Measurements from ENCODE around the gene NOMO2.
"Not testable (repeated sequence)": the region's sequence is repeated elsewhere in the genome, so short reads cannot be mapped to it uniquely, and the experiment has no call there.

The NOMO2 gene

DNA sequence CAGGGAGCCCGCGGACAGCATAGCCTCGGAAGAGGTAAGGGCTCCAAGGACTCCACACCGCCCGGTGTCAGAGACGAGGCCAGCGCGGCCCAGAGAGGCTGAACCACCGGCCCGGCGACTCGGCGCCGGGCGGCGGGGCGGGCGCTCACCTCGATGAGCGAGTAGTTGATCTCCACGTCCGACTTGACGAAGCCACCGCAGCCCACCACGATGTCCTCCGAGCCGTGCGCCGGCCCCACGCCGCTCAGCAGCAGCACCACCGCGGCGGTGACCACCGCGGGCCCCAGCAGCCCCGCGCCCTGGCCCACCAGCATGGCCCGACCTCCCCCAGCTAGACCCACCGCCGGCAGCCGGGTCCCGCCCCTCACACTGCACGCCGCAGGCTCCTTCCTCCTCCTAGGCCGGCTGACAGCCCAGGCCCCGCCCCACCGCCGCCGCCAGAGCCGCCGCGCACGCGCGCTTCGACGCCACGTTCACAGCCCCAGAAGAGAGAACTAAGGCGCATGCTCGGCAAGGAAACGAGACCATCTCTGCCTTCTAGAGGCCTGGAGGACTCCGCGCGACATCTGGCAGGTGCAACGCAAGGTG, at the start of gene NOMO2:
NOMO2 (minus strand) TSS at position 371 of the 588 bp plus-strand sequence; CDS start at position 314, 57 bp downstream.
- DNase-seq (ENCODE audit: low spot score); in situ Hi-C loops (cut with MboI; ENCODE audit: low pct_unique_long_range_greater_than_20kb, low sequenced_read_pairs, unreplicated experiment): not testable (repeated sequence)

DNA sequence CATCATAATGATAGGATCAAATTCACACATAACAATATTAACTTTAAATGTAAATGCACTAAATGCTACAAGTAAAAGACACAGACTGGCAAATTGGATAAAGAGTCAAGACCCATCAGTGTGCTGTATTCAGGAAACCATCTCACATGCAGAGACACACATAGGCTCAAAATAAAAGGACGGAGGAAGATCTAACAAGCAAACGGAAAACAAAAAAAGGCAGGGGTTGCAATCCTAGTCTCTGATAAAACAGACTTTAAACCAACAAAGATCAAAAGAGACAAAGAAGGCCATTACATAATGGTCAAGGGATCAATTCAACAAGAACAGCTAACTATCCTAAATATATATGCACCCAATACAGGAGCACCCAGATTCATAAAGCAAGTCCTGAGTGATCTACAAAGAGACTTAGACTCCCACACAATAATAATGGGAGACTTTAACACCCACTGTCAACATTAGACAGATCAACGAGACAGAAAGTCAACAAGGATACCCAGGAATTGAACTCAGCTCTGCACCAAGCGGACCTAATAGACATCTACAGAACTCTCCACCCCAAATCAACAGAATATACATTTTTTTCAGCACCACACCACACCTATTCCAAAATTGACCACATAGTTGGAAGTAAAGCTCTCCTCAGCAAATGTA, 48.4 kb upstream of the NOMO2 start:
- DNase-seq (ENCODE audit: low spot score); in situ Hi-C loops (cut with MboI; ENCODE audit: low pct_unique_long_range_greater_than_20kb, low sequenced_read_pairs, unreplicated experiment): not testable (repeated sequence)

- in situ Hi-C loops (cut with MboI; ENCODE audit: low pct_unique_long_range_greater_than_20kb, low sequenced_read_pairs, unreplicated experiment) = not testable (repeated sequence)
These were observed 46.4 kb upstream of the NOMO2 start for GRCh38 chr16:18608271-18608670.

GRCh38 chr16:18603572-18604246, 41.8 kb upstream of the NOMO2 start:
- DNase-seq (ENCODE audit: low spot score); in situ Hi-C loops (cut with MboI; ENCODE audit: low pct_unique_long_range_greater_than_20kb, low sequenced_read_pairs, unreplicated experiment): not testable (repeated sequence)

More at GRCh38 chr16:18608271-18608670, 46.4 kb upstream of the NOMO2 start:
- DNase-seq (ENCODE audit: low spot score) = not testable (repeated sequence)

- DNase-seq (ENCODE audit: low spot score); in situ Hi-C loops (cut with MboI; ENCODE audit: low pct_unique_long_range_greater_than_20kb, low sequenced_read_pairs, unreplicated experiment): not testable (repeated sequence)
These were observed 36.7 kb upstream of the NOMO2 start for GRCh38 chr16:18598582-18598981.

DNA sequence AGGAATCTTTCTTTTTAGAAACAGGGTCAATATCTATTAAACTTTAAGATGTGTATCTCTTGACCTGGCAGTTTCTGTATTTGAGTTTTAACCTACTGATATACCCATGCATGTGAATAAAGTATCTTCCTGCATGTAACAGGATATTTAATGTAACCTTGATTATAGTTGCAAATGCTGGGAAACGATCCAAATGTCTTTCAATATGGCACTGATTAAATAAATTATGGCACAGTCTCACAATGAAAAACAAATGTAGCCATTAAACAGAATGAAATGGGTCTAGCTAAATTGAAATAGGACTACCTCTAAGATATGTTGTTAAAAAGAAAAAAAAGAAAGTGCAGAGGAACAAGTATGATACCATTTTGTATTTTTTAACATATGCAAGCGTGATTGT, 35.8 kb upstream of the NOMO2 start:
- in situ Hi-C loops (cut with MboI; ENCODE audit: low pct_unique_long_range_greater_than_20kb, low sequenced_read_pairs, unreplicated experiment); DNase-seq (ENCODE audit: low spot score): not testable (repeated sequence)

- in situ Hi-C loops (cut with MboI; ENCODE audit: low pct_unique_long_range_greater_than_20kb, low sequenced_read_pairs, unreplicated experiment) = not testable (repeated sequence)
These were observed 35.4 kb upstream of the NOMO2 start for GRCh38 chr16:18597319-18597718.

DNA sequence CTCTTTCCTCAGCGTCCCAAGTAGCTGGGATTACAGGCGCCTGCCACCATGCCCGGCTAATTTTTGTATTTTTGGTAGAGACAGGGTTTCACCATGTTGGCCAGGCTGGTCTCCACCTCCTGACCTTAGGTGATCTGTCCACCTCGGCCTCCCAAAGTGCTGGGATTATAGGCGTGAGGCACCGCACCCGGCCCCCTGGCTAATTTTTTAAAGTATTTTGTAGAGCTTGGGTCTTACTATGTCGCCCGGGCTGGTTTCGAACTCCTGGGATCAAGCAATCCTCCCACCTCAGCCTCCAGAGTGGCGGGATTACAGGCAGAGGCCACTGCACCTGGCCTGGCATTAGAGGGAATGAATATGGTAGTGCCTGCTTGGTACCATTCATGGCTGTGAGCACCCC, 33.9 kb upstream of the NOMO2 start:
- in situ Hi-C loops (cut with MboI; ENCODE audit: low pct_unique_long_range_greater_than_20kb, low sequenced_read_pairs, unreplicated experiment); DNase-seq (ENCODE audit: low spot score): not testable (repeated sequence)

More at GRCh38 chr16:18597319-18597718, 35.4 kb upstream of the NOMO2 start:
- DNase-seq (ENCODE audit: low spot score) = not testable (repeated sequence)

- DNase-seq (ENCODE audit: low spot score); in situ Hi-C loops (cut with MboI; ENCODE audit: low pct_unique_long_range_greater_than_20kb, low sequenced_read_pairs, unreplicated experiment): not testable (repeated sequence)
These were observed 33.0 kb upstream of the NOMO2 start for GRCh38 chr16:18594880-18595279.

GRCh38 chr16:18593904-18594303, 32.0 kb upstream of the NOMO2 start:
- in situ Hi-C loops (cut with MboI; ENCODE audit: low pct_unique_long_range_greater_than_20kb, low sequenced_read_pairs, unreplicated experiment); DNase-seq (ENCODE audit: low spot score): not testable (repeated sequence)

- DNase-seq (ENCODE audit: low spot score); in situ Hi-C loops (cut with MboI; ENCODE audit: low pct_unique_long_range_greater_than_20kb, low sequenced_read_pairs, unreplicated experiment): not testable (repeated sequence)
These were observed 31.1 kb upstream of the NOMO2 start for GRCh38 chr16:18592982-18593381.

GRCh38 chr16:18591908-18592307, 30.0 kb upstream of the NOMO2 start:
- not testable (repeated sequence) for DNase-seq (ENCODE audit: low spot score)

DNA sequence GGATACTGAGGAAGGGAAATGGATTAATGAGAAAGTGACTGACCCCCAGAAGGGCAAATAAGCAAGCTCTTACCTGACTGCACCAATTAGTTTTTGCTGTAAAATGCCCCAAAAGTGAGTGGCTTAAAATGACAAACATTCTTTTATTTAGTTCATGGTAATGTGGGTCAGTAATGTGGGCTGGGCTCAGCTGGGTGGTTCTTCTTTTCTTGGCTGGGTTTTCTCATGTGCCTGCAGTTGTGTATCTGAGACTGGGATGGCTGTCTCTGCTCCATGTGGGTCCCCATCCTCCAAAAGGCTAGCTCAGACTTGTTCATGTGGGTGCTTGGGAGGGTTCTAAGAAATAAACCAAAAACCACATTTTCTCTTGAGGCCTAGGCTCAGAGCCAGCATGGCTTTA, 29.5 kb upstream of the NOMO2 start:
- DNase-seq (ENCODE audit: low spot score); in situ Hi-C loops (cut with MboI; ENCODE audit: low pct_unique_long_range_greater_than_20kb, low sequenced_read_pairs, unreplicated experiment): not testable (repeated sequence)

More at GRCh38 chr16:18591908-18592307, 30.0 kb upstream of the NOMO2 start:
- in situ Hi-C loops (cut with MboI; ENCODE audit: low pct_unique_long_range_greater_than_20kb, low sequenced_read_pairs, unreplicated experiment) = not testable (repeated sequence)

GRCh38 chr16:18589806-18590205, 27.9 kb upstream of the NOMO2 start:
- DNase-seq (ENCODE audit: low spot score); in situ Hi-C loops (cut with MboI; ENCODE audit: low pct_unique_long_range_greater_than_20kb, low sequenced_read_pairs, unreplicated experiment): not testable (repeated sequence)

DNA sequence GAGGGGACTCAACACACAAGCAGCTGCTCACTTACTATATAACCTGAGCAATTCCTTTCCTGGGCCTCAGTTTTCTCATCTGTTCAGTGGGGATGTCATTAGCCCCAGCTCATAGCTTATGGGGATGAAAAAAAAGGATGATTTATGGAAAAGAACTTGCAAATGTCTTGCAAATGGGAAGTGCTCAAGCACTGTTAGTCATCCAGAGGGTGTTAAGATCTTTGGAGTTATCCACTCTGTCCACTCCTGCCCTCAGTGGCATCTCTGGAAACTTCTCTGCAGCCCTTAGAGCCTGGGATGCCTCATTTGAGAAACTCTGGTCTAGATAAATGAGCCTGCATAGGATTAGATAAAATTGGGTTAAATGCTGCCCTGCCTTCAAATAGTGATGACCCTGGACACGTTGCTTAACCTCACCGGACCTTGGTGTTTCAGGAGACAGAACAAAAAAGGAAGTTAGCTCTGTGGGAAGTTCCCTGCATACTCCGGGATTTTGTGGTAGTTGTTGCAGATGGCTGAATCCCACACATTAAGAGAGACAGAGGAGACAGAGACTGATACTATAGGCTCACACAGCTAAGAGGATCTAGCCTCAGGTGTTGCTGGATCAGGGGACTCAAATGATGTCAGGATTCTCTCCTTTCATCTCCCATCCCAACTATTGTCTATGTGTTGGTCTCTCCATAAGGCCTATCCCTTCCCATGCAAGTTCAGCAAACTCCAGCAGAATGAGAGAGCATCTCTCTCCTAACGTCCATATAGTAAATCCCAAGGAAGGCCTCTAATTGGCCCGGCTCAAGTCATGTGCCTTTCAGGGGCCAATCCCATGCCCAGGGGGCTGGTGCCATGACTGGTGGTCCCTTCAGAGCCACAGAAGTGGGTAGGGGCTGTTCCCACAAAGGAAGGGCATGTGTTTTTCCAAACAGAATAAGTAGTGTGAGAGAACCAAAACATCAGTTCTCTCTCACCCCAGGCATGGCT, 25.0 kb upstream of the NOMO2 start:
- in situ Hi-C loops (cut with MboI; ENCODE audit: low pct_unique_long_range_greater_than_20kb, low sequenced_read_pairs, unreplicated experiment) = not testable (repeated sequence)

GRCh38 chr16:18585789-18586188, 23.9 kb upstream of the NOMO2 start:
- DNase-seq (ENCODE audit: low spot score); in situ Hi-C loops (cut with MboI; ENCODE audit: low pct_unique_long_range_greater_than_20kb, low sequenced_read_pairs, unreplicated experiment): not testable (repeated sequence)

More for the DNA sequence above, 25.0 kb upstream of the NOMO2 start:
- not testable (repeated sequence) for DNase-seq (ENCODE audit: low spot score)
